Brain microvascular endothelial cell (primary cell): Measurements from ENCODE around the gene ABCC1.

Source experiments
- DNase-seq: peaks from one replicate; pipeline ENCODE4 v3.0.0-alpha.2; 2020
- H3K27ac ChIP-seq: fragments of 250-450 bp; sonication (Bioruptor Pico); 2 replicates; pipeline ENCODE4 v1.5.1; 2020; ENCODE audit warnings: mild to moderate bottlenecking, moderate library complexity
- H3K27me3 ChIP-seq: fragments of 250-450 bp; sonication (Bioruptor Pico); replicated peaks from 2 replicates; pipeline ENCODE4 v1.5.1; 2020; ENCODE audit warnings: mild to moderate bottlenecking
- H3K36me3 ChIP-seq: fragments of 250-450 bp; sonication (Bioruptor Pico); replicated peaks from 2 replicates; pipeline ENCODE4 v1.5.1; 2020; ENCODE audit warnings: mild to moderate bottlenecking
- H3K4me3 ChIP-seq: 2 replicates; pipeline ENCODE4 v1.5.1; 2011; ENCODE audit warnings: low read depth, mild to moderate bottlenecking, control low read depth, low read length, moderate library complexity
- CTCF ChIP-seq: IDR thresholded peaks from 2 replicates; pipeline ENCODE4 v1.5.1; 2011; ENCODE audit warnings: low read depth, mild to moderate bottlenecking, moderate library complexity, low read length, control low read depth, inconsistent platforms; ENCODE audit errors: missing control alignments
- in situ Hi-C: cut with HindIII; loops from 2 replicates; pipeline ENCODE4 v1.10.0; 2017; ENCODE audit warnings: low sequenced_read_pairs, low pct_ligation_motif_present

The ABCC1 gene

GRCh38 chr16:16012144-16012543 lies 62.7 kb downstream of the ABCC1 start:
- no peak for TF ChIP-seq CTCF

GRCh38 chr16:16013812-16014211 lies 64.4 kb downstream of the ABCC1 start:
- DNase-seq: no peak
- peaks cover 40% of the 10 kb centered on the region for H3K36me3 ChIP-seq
- in situ Hi-C loops: no loop called here

More at GRCh38 chr16:16012144-16012543, 62.7 kb downstream of the ABCC1 start:
- H3K4me3 ChIP-seq: no peak overlapping the region
- in situ Hi-C loops: no loop called here
- peaks cover 33% of the 10 kb centered on the region for H3K36me3 ChIP-seq
- no peak for DNase-seq
- H3K27ac ChIP-seq: no peak overlapping the region
- H3K27me3 ChIP-seq: no peaks in the 10 kb centered on the region

GRCh38 chr16:16014329-16015224 lies 65.2 kb downstream of the ABCC1 start:
- H3K27me3 ChIP-seq: no peaks in the 10 kb centered on the region
- no peak overlapping the region for H3K4me3 ChIP-seq
- DNase-seq: no peak
- H3K36me3 ChIP-seq: peaks cover 45% of the 10 kb centered on the region
- in situ Hi-C loops: no loop called here
- TF ChIP-seq CTCF: no peak
- H3K27ac ChIP-seq: no peak overlapping the region

More at GRCh38 chr16:16013812-16014211, 64.4 kb downstream of the ABCC1 start:
- TF ChIP-seq CTCF: no peak
- Histone ChIP-seq H3K27me3 (no peaks in the 10 kb centered on the region), H3K4me3 (no peak overlapping the region), H3K27ac (no peak overlapping the region)

GRCh38 chr16:16015849-16016248 lies 66.4 kb downstream of the ABCC1 start:
- in situ Hi-C loops: no loop called here
- no peak for TF ChIP-seq CTCF
- DNase-seq: no peak
- Histone ChIP-seq H3K36me3 (peaks cover 36% of the 10 kb centered on the region), H3K27me3 (no peaks in the 10 kb centered on the region), H3K27ac (no peak overlapping the region), H3K4me3 (no peak overlapping the region)

GRCh38 chr16:16016388-16016964 lies 67.1 kb downstream of the ABCC1 start:
- Histone ChIP-seq H3K27me3 (no peaks in the 10 kb centered on the region), H3K27ac (no peak overlapping the region), H3K36me3 (peaks cover 36% of the 10 kb centered on the region), H3K4me3 (no peak overlapping the region)
- DNase-seq: no peak
- in situ Hi-C loops: no loop called here
- TF ChIP-seq CTCF: no peak
